ENCODE measurements around the gene KPNA1. TPM values are rescaled to one million over a fixed set of nuclear protein-coding genes. Genes with fewer than 3 reads are reported as not detected.
A peak's percentile ranks its signal among the peaks of the same experiment; 100 is the strongest.
"Not testable (repeated sequence)": the region's sequence is repeated elsewhere in the genome, so short reads cannot be mapped to it uniquely, and the experiment has no call there.

The KPNA1 gene
- total and polyA plus RNA-seq, 2 experiments from 2014 or later = 19.8 to 30.1 TPM

GRCh38 chr3:122443762-122444490 lies 70.8 kb downstream of the KPNA1 start:
- not testable (repeated sequence) for H3K27me3 Mint-ChIP-seq (ENCODE audit: insufficient read depth, low read depth, poor library complexity)
- DNase-seq (ENCODE audit: low spot score) = peak; percentile 73

DNA sequence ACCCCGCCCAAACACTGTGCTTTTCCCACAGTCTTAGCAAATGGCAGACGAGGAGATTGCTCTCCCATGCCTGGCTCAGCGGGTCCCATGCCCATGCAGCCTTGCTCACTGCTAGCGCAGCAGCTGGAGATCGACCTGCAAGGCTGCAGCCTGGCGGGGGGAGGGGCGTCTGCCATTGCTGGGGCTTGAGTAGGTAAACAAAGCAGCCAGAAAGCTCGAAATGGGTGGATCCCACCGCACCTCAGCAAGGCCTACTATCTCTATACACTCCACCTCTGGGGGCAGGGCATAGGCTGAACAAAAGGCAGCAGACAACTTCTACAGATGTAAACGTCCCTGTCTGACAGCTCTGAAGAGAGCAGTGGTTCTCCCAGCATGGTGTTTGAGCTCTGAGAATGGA lies 71.6 kb downstream of the KPNA1 start:
- Histone ChIP-seq H3K4me3 (peak overlapping the region; percentile 31), H4K20me1 (replicated peaks; ENCODE audit: insufficient read depth) (0 out of 2 replicates have a peak, but pooled peaks cover 7% of the 10 kb centered on the region), H3K9me2 (ENCODE audit: insufficient read depth) (no peaks in the 10 kb centered on the region), H3K36me3 (ENCODE audit: insufficient read depth) (peaks cover 32% of the 10 kb centered on the region), H3K4me1 (ENCODE audit: insufficient read depth) (peaks cover 14% of the 10 kb centered on the region), H2AFZ (no peak overlapping the region), H3K27ac (ENCODE audit: low read depth) (peak overlapping the region; percentile 88), H3K79me2 (replicated peaks; ENCODE audit: insufficient read depth) (peaks cover 39% of the 10 kb centered on the region), H3K4me2 (peak overlapping the region; percentile 59), H3K27me3 (ENCODE audit: insufficient read depth) (no peaks in the 10 kb centered on the region), H3F3A (replicated peaks; ENCODE audit: low read depth) (no peaks in the 10 kb centered on the region)
- peaks cover 28% of the 10 kb centered on the region for H3K4me1 Mint-ChIP-seq
- TF ChIP-seq STAT1 (IDR thresholded peaks at IDR 0.05; ENCODE audit: unreplicated experiment) = no peak
- TF ChIP-seq CREB1 (CRISPR knock-in tag; IDR thresholded peaks at IDR 0.05; ENCODE audit: low read depth) = peak; percentile 54
- no peak for TF ChIP-seq JUNB (IDR thresholded peaks at IDR 0.05; ENCODE audit: unreplicated experiment)
- TF ChIP-seq, protein P1, sequence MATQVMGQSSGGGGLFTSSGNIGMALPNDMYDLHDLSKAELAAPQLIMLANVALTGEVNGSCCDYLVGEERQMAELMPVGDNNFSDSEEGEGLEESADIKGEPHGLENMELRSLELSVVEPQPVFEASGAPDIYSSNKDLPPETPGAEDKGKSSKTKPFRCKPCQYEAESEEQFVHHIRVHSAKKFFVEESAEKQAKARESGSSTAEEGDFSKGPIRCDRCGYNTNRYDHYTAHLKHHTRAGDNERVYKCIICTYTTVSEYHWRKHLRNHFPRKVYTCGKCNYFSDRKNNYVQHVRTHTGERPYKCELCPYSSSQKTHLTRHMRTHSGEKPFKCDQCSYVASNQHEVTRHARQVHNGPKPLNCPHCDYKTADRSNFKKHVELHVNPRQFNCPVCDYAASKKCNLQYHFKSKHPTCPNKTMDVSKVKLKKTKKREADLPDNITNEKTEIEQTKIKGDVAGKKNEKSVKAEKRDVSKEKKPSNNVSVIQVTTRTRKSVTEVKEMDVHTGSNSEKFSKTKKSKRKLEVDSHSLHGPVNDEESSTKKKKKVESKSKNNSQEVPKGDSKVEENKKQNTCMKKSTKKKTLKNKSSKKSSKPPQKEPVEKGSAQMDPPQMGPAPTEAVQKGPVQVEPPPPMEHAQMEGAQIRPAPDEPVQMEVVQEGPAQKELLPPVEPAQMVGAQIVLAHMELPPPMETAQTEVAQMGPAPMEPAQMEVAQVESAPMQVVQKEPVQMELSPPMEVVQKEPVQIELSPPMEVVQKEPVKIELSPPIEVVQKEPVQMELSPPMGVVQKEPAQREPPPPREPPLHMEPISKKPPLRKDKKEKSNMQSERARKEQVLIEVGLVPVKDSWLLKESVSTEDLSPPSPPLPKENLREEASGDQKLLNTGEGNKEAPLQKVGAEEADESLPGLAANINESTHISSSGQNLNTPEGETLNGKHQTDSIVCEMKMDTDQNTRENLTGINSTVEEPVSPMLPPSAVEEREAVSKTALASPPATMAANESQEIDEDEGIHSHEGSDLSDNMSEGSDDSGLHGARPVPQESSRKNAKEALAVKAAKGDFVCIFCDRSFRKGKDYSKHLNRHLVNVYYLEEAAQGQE (IDR thresholded peaks at IDR 0.05; ENCODE audit: unreplicated experiment) = no peak
- TF ChIP-seq EZH2phosphoT487 (IDR thresholded peaks at IDR 0.05; ENCODE audit: unreplicated experiment) = no peak
- TF ChIP-seq NANOG (IDR thresholded peaks at IDR 0.05; ENCODE audit: borderline replicate concordance) = no peak
- peaks cover 86% of the 10 kb centered on the region for H3K36me3 Mint-ChIP-seq (ENCODE audit: low read depth)
- H3K4me3 Mint-ChIP-seq = peak overlapping the region; percentile 62
- peaks cover under 1% of the 10 kb centered on the region; the same call in 1 of the 3 replicates for H3K9me3 Mint-ChIP-seq
- H3K27ac Mint-ChIP-seq = peak overlapping the region; percentile 97
- peak; percentile 94 for DNase-seq (ENCODE audit: low spot score)
- peak; percentile 99 for ATAC-seq
- peaks cover 7% of the 10 kb centered on the region for H3K27me3 Mint-ChIP-seq (ENCODE audit: insufficient read depth, low read depth, poor library complexity)

More at GRCh38 chr3:122443762-122444490, 70.8 kb downstream of the KPNA1 start:
- Histone ChIP-seq H3K27ac (ENCODE audit: low read depth) (peak overlapping the region; percentile 88), H3K4me2 (peak overlapping the region; percentile 63), H3K79me2 (replicated peaks; ENCODE audit: insufficient read depth) (peaks cover 47% of the 10 kb centered on the region), H3K4me1 (ENCODE audit: insufficient read depth) (peaks cover 14% of the 10 kb centered on the region), H3K4me3 (peak overlapping the region; percentile 31), H3K36me3 (ENCODE audit: insufficient read depth) (peaks cover 32% of the 10 kb centered on the region)
- H3K27me3 ChIP-seq (ENCODE audit: insufficient read depth); H3K9me3 Mint-ChIP-seq; H4K20me1 ChIP-seq (replicated peaks; ENCODE audit: insufficient read depth); H2AFZ ChIP-seq; H3F3A ChIP-seq (replicated peaks; ENCODE audit: low read depth); H3K9me2 ChIP-seq (ENCODE audit: insufficient read depth): not testable (repeated sequence)
- H3K27ac Mint-ChIP-seq = peak overlapping the region; percentile 97
- H3K4me3 Mint-ChIP-seq = peak overlapping the region; percentile 62
- ATAC-seq = peak; percentile 59
- H3K36me3 Mint-ChIP-seq (ENCODE audit: low read depth) = peaks cover 88% of the 10 kb centered on the region
- H3K4me1 Mint-ChIP-seq = peaks cover 28% of the 10 kb centered on the region

All from GM23338 (cell line).